ENCODE measurements around the gene NAV2. TPM values are rescaled to one million over a fixed set of nuclear protein-coding genes. Genes with fewer than 3 reads are reported as not detected.

NAV2 gene
- total RNA-seq, 2 experiments from 2014 or later: 0.23 to 0.36 TPM

GRCh38 chr11:20084921-20085814 is 372.5 kb downstream of the NAV2 start:
- Mint-ChIP-seq H3K36me3 (ENCODE audit: low read depth) (no peaks in the 10 kb centered on the region), H3K27ac (no peak overlapping the region), H3K27me3 (peaks cover 6% of the 10 kb centered on the region), H3K4me1 (ENCODE audit: low read depth) (peaks cover 8% of the 10 kb centered on the region), H3K9me3 (no peaks in the 10 kb centered on the region), H3K4me3 (no peak overlapping the region)
- CTCF ChIA-PET: no interaction called here
- ATAC-seq (no peak), DNase-seq (no peak)
- intact Hi-C loops (cut with micrococcal nuclease): no loop called here
- no peak for TF ChIP-seq CTCF (IDR thresholded peaks at IDR 0.05)
- POLR2A ChIA-PET: no interaction called here

GRCh38 chr11:20085918-20086317 is 373.3 kb downstream of the NAV2 start:
- ATAC-seq: no peak
- H3K4me3 Mint-ChIP-seq: no peak overlapping the region

GRCh38 chr11:20087118-20087521 is 374.5 kb downstream of the NAV2 start:
- no peaks in the 10 kb centered on the region for H3K36me3 Mint-ChIP-seq (ENCODE audit: low read depth)
- CTCF ChIA-PET: no interaction called here
- intact Hi-C loops (cut with micrococcal nuclease): no loop called here
- DNase-seq (no peak), ATAC-seq (no peak)
- no peak for TF ChIP-seq CTCF (IDR thresholded peaks at IDR 0.05)
- POLR2A ChIA-PET: no interaction called here
- no peaks in the 10 kb centered on the region for H3K9me3 Mint-ChIP-seq
- H3K4me1 Mint-ChIP-seq (ENCODE audit: low read depth): peaks cover 8% of the 10 kb centered on the region
- no peak overlapping the region for H3K4me3 Mint-ChIP-seq
- H3K27me3 Mint-ChIP-seq: peaks cover 7% of the 10 kb centered on the region
- H3K27ac Mint-ChIP-seq: no peak overlapping the region

More at GRCh38 chr11:20085918-20086317, 373.3 kb downstream of the NAV2 start:
- intact Hi-C loops (cut with micrococcal nuclease): no loop called here
- H3K27me3 Mint-ChIP-seq: peaks cover 6% of the 10 kb centered on the region
- H3K9me3 Mint-ChIP-seq: no peaks in the 10 kb centered on the region
- H3K4me1 Mint-ChIP-seq (ENCODE audit: low read depth): peaks cover 8% of the 10 kb centered on the region
- H3K27ac Mint-ChIP-seq: no peak overlapping the region
- ChIA-PET CTCF (no interaction called here), POLR2A (no interaction called here)
- no peaks in the 10 kb centered on the region for H3K36me3 Mint-ChIP-seq (ENCODE audit: low read depth)
- no peak for DNase-seq
- no peak for TF ChIP-seq CTCF (IDR thresholded peaks at IDR 0.05)

GRCh38 chr11:20088397-20089225 is 376.0 kb downstream of the NAV2 start:
- H3K9me3 Mint-ChIP-seq: no peaks in the 10 kb centered on the region
- no peak overlapping the region for H3K4me3 Mint-ChIP-seq
- no peak for ATAC-seq
- TF ChIP-seq CTCF (IDR thresholded peaks at IDR 0.05): no peak
- DNase-seq: no peak
- no peaks in the 10 kb centered on the region for H3K36me3 Mint-ChIP-seq (ENCODE audit: low read depth)
- H3K27ac Mint-ChIP-seq: no peak overlapping the region
- peaks cover 7% of the 10 kb centered on the region for H3K27me3 Mint-ChIP-seq
- intact Hi-C loops (cut with micrococcal nuclease): no loop called here
- POLR2A ChIA-PET: interaction anchor here (1.1 kb wide), 1 partner anchor 11 kb away, joined by 3 read pairs; no protein-coding TSS in a partner anchor
- H3K4me1 Mint-ChIP-seq (ENCODE audit: low read depth): peaks cover 8% of the 10 kb centered on the region
- CTCF ChIA-PET: interaction anchor here (1.7 to 2.5 kb wide), 2 partner anchors 22 to 40 kb away, joined by 6 to 7 read pairs; no protein-coding TSS in a partner anchor
